ENCODE measurements around the gene NCL.

NCL gene

DNA sequence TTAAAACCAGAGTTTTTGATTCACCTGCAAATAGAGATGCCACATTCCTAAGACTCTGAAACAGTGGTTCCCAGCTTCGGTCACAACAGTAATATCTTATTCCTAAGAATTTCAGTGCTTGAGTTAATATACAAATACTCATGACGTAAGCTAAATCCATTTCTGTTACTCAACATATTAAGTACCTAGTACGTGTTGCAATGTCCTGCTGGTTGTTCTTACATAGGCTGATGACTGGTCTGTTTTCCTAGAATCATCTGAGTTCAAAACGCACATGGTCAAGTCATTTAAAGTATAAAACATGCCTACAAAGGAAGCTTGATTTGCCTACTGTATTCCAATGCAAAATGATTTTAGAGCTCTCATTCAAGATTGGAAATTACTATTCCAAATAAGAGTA lies 7.2 kb downstream of the NCL start:
- Histone ChIP-seq H3K4me3 (ENCODE audit: low read depth, low read length) (no peak overlapping the region), H3K9me3 (no peaks in the 10 kb centered on the region), H3K36me3 (peaks cover 99% of the 10 kb centered on the region), H3K4me1 (peaks cover 5% of the 10 kb centered on the region), H3K27me3 (no peaks in the 10 kb centered on the region; the same call in 1 of the 2 replicates)
- TF ChIP-seq, protein P1, sequence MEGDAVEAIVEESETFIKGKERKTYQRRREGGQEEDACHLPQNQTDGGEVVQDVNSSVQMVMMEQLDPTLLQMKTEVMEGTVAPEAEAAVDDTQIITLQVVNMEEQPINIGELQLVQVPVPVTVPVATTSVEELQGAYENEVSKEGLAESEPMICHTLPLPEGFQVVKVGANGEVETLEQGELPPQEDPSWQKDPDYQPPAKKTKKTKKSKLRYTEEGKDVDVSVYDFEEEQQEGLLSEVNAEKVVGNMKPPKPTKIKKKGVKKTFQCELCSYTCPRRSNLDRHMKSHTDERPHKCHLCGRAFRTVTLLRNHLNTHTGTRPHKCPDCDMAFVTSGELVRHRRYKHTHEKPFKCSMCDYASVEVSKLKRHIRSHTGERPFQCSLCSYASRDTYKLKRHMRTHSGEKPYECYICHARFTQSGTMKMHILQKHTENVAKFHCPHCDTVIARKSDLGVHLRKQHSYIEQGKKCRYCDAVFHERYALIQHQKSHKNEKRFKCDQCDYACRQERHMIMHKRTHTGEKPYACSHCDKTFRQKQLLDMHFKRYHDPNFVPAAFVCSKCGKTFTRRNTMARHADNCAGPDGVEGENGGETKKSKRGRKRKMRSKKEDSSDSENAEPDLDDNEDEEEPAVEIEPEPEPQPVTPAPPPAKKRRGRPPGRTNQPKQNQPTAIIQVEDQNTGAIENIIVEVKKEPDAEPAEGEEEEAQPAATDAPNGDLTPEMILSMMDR (IDR thresholded peaks at IDR 0.05; ENCODE audit: low read depth, low read length), result no peak
- no peak for DNase-seq

DNA sequence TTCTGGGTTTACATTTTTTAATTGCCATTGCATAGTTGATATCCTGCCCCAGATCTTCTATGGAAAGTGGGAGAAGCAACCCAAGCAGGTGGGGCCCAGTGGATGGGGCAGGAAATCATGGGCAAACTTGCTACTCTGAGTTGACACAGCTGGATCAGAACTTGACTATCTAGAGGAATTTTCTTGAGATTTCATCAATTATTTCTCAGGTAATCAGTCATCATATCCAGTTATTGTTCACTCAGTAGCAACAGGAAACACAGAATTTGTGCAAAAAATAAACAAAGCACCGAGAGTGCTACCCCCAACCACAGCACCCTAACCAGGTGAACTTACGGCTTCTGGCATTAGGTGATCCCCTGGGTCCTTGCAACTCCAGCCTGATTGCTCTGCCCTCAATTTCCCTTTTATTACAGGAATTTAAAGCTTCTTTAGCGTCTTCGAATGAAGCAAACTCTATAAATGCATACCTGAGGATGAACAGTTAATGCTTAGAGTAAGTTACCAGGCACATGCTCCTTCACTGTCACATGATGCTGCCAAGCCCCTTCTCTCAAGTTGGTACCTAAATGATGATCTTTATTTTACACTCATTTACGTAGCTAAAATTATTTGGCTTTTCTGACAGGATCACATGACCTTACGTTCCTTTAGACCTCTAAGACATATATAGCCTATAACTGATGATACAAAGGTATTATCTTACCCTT lies 7.8 kb downstream of the NCL start:
- H3K36me3 ChIP-seq, result peaks cover 99% of the 10 kb centered on the region
- no peak overlapping the region for H3K4me3 ChIP-seq (ENCODE audit: low read depth, low read length)
- no peak for DNase-seq
- TF ChIP-seq, protein P1 (IDR thresholded peaks at IDR 0.05; ENCODE audit: low read depth, low read length), result no peak
- H3K27me3 ChIP-seq, result no peaks in the 10 kb centered on the region; the same call in 1 of the 2 replicates
- H3K9me3 ChIP-seq, result no peaks in the 10 kb centered on the region
- H3K4me1 ChIP-seq, result peaks cover 5% of the 10 kb centered on the region

DNA sequence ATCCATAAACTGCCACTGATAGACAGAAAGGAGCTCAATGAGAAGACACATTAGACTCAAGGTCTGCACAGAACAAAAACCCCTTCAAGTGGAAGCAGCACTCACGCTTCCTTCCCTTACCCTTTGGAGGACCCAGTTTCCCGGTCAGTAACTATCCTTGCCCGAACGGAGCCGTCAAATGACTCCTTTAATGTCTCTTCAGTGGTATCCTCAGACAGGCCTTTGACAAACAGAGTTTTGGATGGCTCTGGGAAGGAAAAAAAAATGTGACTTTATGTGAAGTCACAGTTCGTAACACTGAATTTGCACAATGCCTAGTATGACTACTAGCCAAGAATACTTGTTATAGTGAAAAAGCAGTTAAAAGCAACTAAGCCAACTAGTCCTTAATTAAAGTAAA lies 8.4 kb downstream of the NCL start:
- DNase-seq, result no peak
- TF ChIP-seq, protein P1 (IDR thresholded peaks at IDR 0.05; ENCODE audit: low read depth, low read length), result no peak
- H3K36me3 ChIP-seq, result peaks cover 96% of the 10 kb centered on the region
- peaks cover 5% of the 10 kb centered on the region; the same call in 1 of the 2 replicates for H3K4me1 ChIP-seq
- H3K9me3 ChIP-seq, result no peaks in the 10 kb centered on the region
- H3K4me3 ChIP-seq (ENCODE audit: low read depth, low read length), result no peak overlapping the region
- H3K27me3 ChIP-seq, result no peaks in the 10 kb centered on the region; the same call in 1 of the 2 replicates

DNA sequence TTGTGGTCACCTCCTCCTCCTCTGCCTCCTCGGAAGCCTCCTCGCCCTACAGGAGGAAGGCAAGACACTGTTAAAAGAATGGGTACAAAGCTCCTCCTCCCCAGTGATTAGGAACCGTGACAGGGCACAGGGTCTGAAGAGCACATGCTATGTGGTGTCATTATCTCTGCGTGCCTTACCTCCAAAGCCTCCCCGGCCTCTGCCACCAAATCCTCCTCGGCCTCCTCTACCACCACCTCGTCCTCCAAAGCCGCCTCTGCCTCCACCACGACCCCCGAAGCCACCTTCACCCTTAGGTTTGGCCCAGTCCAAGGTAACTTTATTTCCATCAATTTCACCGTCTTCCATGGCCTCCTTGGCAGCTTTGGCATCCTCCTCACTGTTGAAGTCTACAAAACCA lies 9.1 kb downstream of the NCL start:
- TF ChIP-seq, protein P1 (IDR thresholded peaks at IDR 0.05; ENCODE audit: low read depth, low read length), result no peak
- DNase-seq, result no peak

DNA sequence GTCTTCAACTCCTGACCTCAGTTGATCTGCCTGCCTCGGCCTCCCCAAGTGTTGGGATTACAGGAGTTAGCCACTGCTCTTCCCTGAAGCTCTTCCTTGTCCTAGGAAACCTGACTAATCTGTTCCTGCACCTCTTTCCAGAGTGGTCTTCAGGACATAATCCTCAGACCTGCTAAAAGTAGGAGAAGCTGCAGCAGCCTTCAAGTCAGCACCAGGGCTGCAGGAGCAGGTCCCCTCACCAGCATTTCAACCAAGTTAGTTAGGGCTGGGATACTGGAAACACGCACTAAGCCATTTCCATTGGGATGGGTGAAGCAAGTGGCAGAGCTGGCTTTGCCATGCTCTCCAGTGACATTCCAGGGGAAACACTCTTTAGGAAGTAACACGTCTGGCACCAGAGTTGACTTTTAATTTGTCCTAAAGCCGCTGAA lies 9.9 kb downstream of the NCL start:
- TF ChIP-seq, protein P1 (IDR thresholded peaks at IDR 0.05; ENCODE audit: low read depth, low read length), result no peak
- Histone ChIP-seq H3K9me3 (no peaks in the 10 kb centered on the region), H3K27me3 (no peaks in the 10 kb centered on the region; the same call in 1 of the 2 replicates), H3K4me1 (peaks cover 5% of the 10 kb centered on the region; the same call in 1 of the 2 replicates), H3K36me3 (peaks cover 80% of the 10 kb centered on the region), H3K4me3 (ENCODE audit: low read depth, low read length) (no peak overlapping the region)
- no peak for DNase-seq

More for the DNA sequence above, 9.1 kb downstream of the NCL start:
- Histone ChIP-seq H3K27me3 (no peaks in the 10 kb centered on the region; the same call in 1 of the 2 replicates), H3K4me1 (peaks cover 5% of the 10 kb centered on the region; the same call in 1 of the 2 replicates), H3K36me3 (peaks cover 89% of the 10 kb centered on the region), H3K9me3 (no peaks in the 10 kb centered on the region), H3K4me3 (ENCODE audit: low read depth, low read length) (no peak overlapping the region)

All from BE2C (cell line).